Amygdala (tissue), 56 donors: ENCODE measurements around the gene KLK6.

Experiments used
- DNase-seq, 56 donors: peaks; one replicate each; lab custom pipeline; 2025; lab: John Stamatoyannopoulos, UW

KLK6 gene

GRCh38 chr19:50969413-50969760 lies at the start of gene KLK6:
Gene KLK6, minus strand, starts transcription at chr19:50969591. Its CDS starts 1,487 bp downstream, at chr19:50968104.
- DNase-seq: peak in 54 of 56 donors; percentile 24 to 94 (median 78)

GRCh38 chr19:51018745-51019543 lies 49.6 kb upstream of the KLK6 start:
- DNase-seq: peak in 2 of 56 donors; percentile 5 to 11

GRCh38 chr19:51016798-51017683 lies 47.6 kb upstream of the KLK6 start:
- DNase-seq: peak in 50 of 56 donors; percentile 3 to 81 (median 40)

GRCh38 chr19:51015691-51016267 lies 46.4 kb upstream of the KLK6 start:
- DNase-seq: no peak

- no peak for DNase-seq
These were observed 44.9 kb upstream of the KLK6 start for GRCh38 chr19:51014242-51014641.

- DNase-seq: no peak
These were observed 43.3 kb upstream of the KLK6 start for GRCh38 chr19:51012661-51013190.

GRCh38 chr19:51010066-51010795 lies 40.8 kb upstream of the KLK6 start:
- no peak for DNase-seq

GRCh38 chr19:51009061-51009891 lies 39.9 kb upstream of the KLK6 start:
- DNase-seq: no peak

GRCh38 chr19:51007488-51007887 lies 38.1 kb upstream of the KLK6 start:
- no peak for DNase-seq

GRCh38 chr19:51006406-51006805 lies 37.0 kb upstream of the KLK6 start:
- no peak for DNase-seq

- DNase-seq: no peak
These were observed 35.9 kb upstream of the KLK6 start for GRCh38 chr19:51005248-51005647.

GRCh38 chr19:51003316-51003715 lies 33.9 kb upstream of the KLK6 start:
- no peak for DNase-seq

- DNase-seq: peak in 4 of 56 donors; percentile 10 to 63 (median 26)
These were observed 33.3 kb upstream of the KLK6 start for GRCh38 chr19:51002542-51003311.

GRCh38 chr19:51002089-51002532 lies 32.7 kb upstream of the KLK6 start:
- DNase-seq: no peak

- DNase-seq: no peak
These were observed 32.1 kb upstream of the KLK6 start, which contains the start of gene KLK8 for GRCh38 chr19:51001515-51001914. Gene KLK8, minus strand, starts transcription at chr19:51001604. Its CDS starts 437 bp downstream, at chr19:51001167.

- no peak for DNase-seq
These were observed 31.6 kb upstream of the KLK6 start for GRCh38 chr19:51000981-51001380.

- no peak for DNase-seq
These were observed 31.0 kb upstream of the KLK6 start for GRCh38 chr19:51000426-51000825.

- DNase-seq: no peak
These were observed 29.3 kb upstream of the KLK6 start for GRCh38 chr19:50998686-50999085.
